ENCODE measurements around the gene PHRF1. TPM values are rescaled to one million over a fixed set of nuclear protein-coding genes. Genes with fewer than 3 reads are reported as not detected.

The PHRF1 gene
- total RNA-seq, 1 experiment from 2014 or later = 31.8 TPM

DNA sequence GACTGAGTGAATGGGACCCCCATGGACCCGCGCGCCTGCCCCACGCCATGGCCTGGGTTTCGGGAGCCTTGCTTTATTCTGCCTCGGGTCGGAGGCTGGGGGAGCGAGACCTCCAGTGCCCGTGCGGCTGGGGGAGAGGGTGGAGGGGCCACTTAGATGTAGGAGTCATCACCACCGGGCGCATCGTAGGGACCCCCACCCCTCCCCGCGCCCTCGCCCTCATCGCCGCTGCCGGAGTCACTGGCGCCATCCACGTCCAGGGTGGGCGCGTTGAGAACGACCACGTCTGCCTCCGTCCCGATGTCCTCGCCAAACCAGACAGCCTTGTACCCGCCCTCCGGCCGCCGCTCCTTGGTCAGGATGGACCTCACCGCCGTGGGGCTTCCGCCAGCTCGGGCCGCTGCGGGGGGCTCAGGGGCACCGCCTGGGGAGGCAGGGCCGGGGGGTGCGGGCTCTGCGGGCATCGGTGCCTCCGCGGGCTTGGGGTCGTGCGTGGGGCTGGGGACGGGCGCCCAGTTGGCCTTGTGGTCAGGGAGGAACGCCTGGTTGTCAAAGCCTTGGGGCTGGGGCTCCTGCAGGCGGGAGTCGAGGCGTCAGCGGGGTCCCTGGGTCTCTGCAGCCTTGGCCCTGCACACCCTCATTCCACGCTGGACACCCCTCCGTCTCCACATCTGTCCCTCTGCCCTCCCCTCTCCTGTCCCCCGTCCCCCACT is 41.1 kb downstream of the PHRF1 start:
- ChIA-PET CTCF (no interaction called here), POLR2A (interaction anchor here (0.6 kb wide), 1 partner anchor 321 kb away, joined by 4 read pairs; no protein-coding TSS in a partner anchor)
- no peak for DNase-seq (ENCODE audit: unreplicated experiment)
- Mint-ChIP-seq H3K9me3 (ENCODE audit: unreplicated experiment) (no peaks in the 10 kb centered on the region), H3K27ac (ENCODE audit: low read depth, unreplicated experiment) (no peak overlapping the region), H3K4me3 (ENCODE audit: unreplicated experiment) (no peak overlapping the region), H3K36me3 (ENCODE audit: insufficient read depth, unreplicated experiment) (peaks cover 30% of the 10 kb centered on the region), H3K27me3 (ENCODE audit: insufficient read depth, unreplicated experiment) (no peaks in the 10 kb centered on the region), H3K4me1 (ENCODE audit: insufficient read depth, unreplicated experiment) (peaks cover 6% of the 10 kb centered on the region)
- intact Hi-C loops (cut with micrococcal nuclease) = loop anchor here (10.0 kb wide), 1 partner anchor 53 kb away; the partner anchor contains the start of genes LMNTD2 and RASSF7
- no TSS peak for BruUV-seq (replicated peaks)
- TF ChIP-seq CTCF (IDR thresholded peaks at IDR 0.05; ENCODE audit: unreplicated experiment) = no peak

GRCh38 chr11:617912-618682 is 41.8 kb downstream of the PHRF1 start:
- ChIA-PET POLR2A (interaction anchor here (0.6 kb wide), 1 partner anchor 322 kb away, joined by 4 read pairs; no protein-coding TSS in a partner anchor), CTCF (no interaction called here)
- no peak for TF ChIP-seq CTCF (IDR thresholded peaks at IDR 0.05; ENCODE audit: unreplicated experiment)
- Mint-ChIP-seq H3K9me3 (ENCODE audit: unreplicated experiment) (no peaks in the 10 kb centered on the region), H3K27me3 (ENCODE audit: insufficient read depth, unreplicated experiment) (no peaks in the 10 kb centered on the region), H3K4me3 (ENCODE audit: unreplicated experiment) (no peak overlapping the region), H3K27ac (ENCODE audit: low read depth, unreplicated experiment) (no peak overlapping the region), H3K36me3 (ENCODE audit: insufficient read depth, unreplicated experiment) (peaks cover 25% of the 10 kb centered on the region), H3K4me1 (ENCODE audit: insufficient read depth, unreplicated experiment) (peaks cover 6% of the 10 kb centered on the region)
- intact Hi-C loops (cut with micrococcal nuclease) = loop anchor here (10.0 kb wide), 1 partner anchor 53 kb away; the partner anchor contains the start of genes LMNTD2 and RASSF7
- BruUV-seq (replicated peaks) = no TSS peak
- no peak for DNase-seq (ENCODE audit: unreplicated experiment)

- no peak for DNase-seq (ENCODE audit: unreplicated experiment)
- H3K36me3 Mint-ChIP-seq (ENCODE audit: insufficient read depth, unreplicated experiment) = peaks cover 17% of the 10 kb centered on the region
- no TSS peak for BruUV-seq (replicated peaks)
- peaks cover 6% of the 10 kb centered on the region for H3K4me1 Mint-ChIP-seq (ENCODE audit: insufficient read depth, unreplicated experiment)
- POLR2A ChIA-PET = no interaction called here
- CTCF ChIA-PET = no interaction called here
- no peaks in the 10 kb centered on the region for H3K9me3 Mint-ChIP-seq (ENCODE audit: unreplicated experiment)
- intact Hi-C loops (cut with micrococcal nuclease) = loop anchor here (10.0 kb wide), 1 partner anchor 54 kb away; the partner anchor contains the start of genes LMNTD2 and RASSF7
- no peak overlapping the region for H3K4me3 Mint-ChIP-seq (ENCODE audit: unreplicated experiment)
- H3K27ac Mint-ChIP-seq (ENCODE audit: low read depth, unreplicated experiment) = no peak overlapping the region
- no peaks in the 10 kb centered on the region for H3K27me3 Mint-ChIP-seq (ENCODE audit: insufficient read depth, unreplicated experiment)
- TF ChIP-seq CTCF (IDR thresholded peaks at IDR 0.05; ENCODE audit: unreplicated experiment) = no peak
These were observed 42.8 kb downstream of the PHRF1 start for GRCh38 chr11:618856-619627.
